B cell (primary cell): Measurements from ENCODE around the gene TTC34.

Experiments
- CTCF ChIP-seq: fragments of 200-600 bp; IDR thresholded peaks from one replicate; pipeline ENCODE4 v1.8.0; 2022; ENCODE audit warnings: antibody characterized with exemption, mild to moderate bottlenecking
- EZH2 ChIP-seq: IDR thresholded peaks from 2 replicates; pipeline ENCODE4 v1.6.1; 2012; ENCODE audit warnings: borderline replicate concordance, low read depth, mild to moderate bottlenecking, moderate library complexity, low read length; ENCODE audit not compliant: insufficient read depth, poor library complexity, severe bottlenecking

GRCh38 chr1:2638466-2639115 lies 162.9 kb downstream of the TTC34 start:
- TF ChIP-seq CTCF (no peak), EZH2 (no peak)
